T1000 (cell line): Measurements from ENCODE around the gene TICAM2.

Experiments used
- DNase-seq: peaks from one replicate; lab custom pipeline; 2025; ENCODE audit warnings: mixed read lengths; lab: John Stamatoyannopoulos, UW

Gene TICAM2

DNA sequence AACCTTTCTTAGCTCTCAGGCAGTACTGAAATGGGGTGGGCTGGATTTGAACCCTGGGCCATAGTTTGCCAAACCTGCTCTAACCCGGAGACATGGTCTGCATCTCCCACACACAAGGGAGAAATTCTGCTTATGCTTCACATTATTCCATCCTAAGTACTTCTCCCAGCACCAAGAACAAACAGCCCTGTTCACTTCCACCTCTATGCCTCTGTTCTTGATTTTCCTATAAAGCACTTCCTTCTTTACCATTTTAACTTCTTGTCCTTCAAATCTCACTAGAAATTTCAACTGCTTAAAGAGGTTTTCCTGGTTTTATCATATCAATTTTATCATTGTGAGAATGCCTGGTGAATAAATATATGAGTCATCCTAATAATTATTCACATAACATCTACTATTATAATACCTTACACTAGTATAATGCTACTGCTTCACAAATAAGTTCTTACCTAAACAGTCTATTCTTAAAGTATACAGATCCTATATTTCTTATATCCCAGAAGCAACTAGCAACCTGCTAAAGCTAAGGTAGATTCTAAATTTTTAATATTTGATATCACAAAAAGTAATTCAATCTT is 70.4 kb downstream of the TICAM2 start:
- no peak for DNase-seq

DNA sequence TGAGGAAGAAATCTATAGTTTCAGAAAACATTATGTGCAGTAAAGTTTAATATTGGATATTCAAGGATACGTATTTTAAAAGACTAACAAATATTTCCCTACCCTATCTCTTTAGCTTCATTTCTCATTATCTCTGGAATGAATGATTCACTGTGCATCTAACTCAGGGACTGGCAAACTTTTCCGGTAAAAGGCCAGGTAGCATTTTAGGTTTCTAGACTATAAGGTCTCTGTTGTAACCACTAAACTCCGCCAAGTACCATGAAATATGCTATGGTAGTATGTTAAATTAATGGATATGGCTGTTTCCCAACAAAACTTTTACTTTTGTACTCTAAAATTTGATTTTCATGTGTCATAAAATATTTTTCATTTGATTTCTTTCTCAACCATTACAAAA is 70.9 kb downstream of the TICAM2 start:
- no peak for DNase-seq

- DNase-seq, result no peak
Observed at GRCh38 chr5:115530426-115530825, 71.9 kb downstream of the TICAM2 start.
